Measurements from ENCODE around the gene OR6K3.

The OR6K3 gene, protein sequence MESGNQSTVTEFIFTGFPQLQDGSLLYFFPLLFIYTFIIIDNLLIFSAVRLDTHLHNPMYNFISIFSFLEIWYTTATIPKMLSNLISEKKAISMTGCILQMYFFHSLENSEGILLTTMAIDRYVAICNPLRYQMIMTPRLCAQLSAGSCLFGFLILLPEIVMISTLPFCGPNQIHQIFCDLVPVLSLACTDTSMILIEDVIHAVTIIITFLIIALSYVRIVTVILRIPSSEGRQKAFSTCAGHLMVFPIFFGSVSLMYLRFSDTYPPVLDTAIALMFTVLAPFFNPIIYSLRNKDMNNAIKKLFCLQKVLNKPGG

DNA sequence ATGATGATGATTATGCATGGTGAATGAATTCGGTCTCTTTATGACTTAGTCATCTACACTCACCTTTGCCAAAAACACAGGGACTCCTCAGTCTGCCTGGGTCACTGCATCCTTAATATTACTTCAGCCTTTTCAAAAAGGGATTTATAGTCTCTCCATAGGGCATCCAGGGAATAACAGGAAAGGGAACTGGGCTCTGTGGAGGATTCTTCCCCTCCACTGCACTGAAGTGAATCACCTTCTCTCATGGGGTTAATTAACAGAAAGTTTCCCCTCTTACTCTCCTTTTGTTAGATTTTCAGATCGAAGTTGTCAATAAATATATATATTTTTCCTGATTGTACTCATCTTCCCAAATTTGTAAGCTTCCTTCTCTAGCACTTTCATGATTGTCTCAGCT is at the start of gene OR6K3:
Gene OR6K3 (minus strand): TSS at position 101 of the 400 bp plus-strand sequence. CDS start 2,605 bp downstream, outside the sequence.
- no peak within 1 kb of the TSS for H3K4me3 ChIP-seq (ENCODE audit: low read length)
- TF ChIP-seq, protein P1, sequence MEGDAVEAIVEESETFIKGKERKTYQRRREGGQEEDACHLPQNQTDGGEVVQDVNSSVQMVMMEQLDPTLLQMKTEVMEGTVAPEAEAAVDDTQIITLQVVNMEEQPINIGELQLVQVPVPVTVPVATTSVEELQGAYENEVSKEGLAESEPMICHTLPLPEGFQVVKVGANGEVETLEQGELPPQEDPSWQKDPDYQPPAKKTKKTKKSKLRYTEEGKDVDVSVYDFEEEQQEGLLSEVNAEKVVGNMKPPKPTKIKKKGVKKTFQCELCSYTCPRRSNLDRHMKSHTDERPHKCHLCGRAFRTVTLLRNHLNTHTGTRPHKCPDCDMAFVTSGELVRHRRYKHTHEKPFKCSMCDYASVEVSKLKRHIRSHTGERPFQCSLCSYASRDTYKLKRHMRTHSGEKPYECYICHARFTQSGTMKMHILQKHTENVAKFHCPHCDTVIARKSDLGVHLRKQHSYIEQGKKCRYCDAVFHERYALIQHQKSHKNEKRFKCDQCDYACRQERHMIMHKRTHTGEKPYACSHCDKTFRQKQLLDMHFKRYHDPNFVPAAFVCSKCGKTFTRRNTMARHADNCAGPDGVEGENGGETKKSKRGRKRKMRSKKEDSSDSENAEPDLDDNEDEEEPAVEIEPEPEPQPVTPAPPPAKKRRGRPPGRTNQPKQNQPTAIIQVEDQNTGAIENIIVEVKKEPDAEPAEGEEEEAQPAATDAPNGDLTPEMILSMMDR (IDR thresholded peaks at IDR 0.05; ENCODE audit: insufficient read depth, low read depth, low read length, missing control alignments) = no peak
- no peak for DNase-seq (ENCODE audit: low read depth)

DNA sequence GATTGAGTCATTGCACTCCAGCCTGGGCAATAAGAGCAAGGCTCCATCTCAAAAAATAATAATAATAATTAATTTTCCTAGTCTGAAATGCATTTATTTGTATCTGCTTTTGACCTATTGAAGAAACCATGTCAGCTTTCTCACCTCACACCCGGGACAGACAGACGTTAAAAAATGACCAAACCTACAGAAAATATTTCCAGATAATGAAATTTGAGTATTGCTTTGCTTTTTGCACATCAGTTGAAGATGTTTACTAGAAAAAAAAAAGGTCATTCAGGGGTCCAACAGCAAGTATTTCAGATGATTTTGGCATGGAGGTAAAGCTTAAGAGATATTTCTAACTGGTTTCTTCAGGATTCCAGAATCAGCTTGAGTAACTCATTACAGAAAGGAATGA is 33.9 kb upstream of the OR6K3 start, which contains the start of gene OR6K6:
Gene OR6K6 (plus strand): TSS at position 301 of the 400 bp plus-strand sequence. CDS start 168 bp downstream, outside the sequence.
- no peak for DNase-seq (ENCODE audit: low read depth)
- TF ChIP-seq, protein P1 (IDR thresholded peaks at IDR 0.05; ENCODE audit: insufficient read depth, low read depth, low read length, missing control alignments) = no peak
- H3K4me3 ChIP-seq (ENCODE audit: low read length) = no peak within 1 kb of the TSS

DNA sequence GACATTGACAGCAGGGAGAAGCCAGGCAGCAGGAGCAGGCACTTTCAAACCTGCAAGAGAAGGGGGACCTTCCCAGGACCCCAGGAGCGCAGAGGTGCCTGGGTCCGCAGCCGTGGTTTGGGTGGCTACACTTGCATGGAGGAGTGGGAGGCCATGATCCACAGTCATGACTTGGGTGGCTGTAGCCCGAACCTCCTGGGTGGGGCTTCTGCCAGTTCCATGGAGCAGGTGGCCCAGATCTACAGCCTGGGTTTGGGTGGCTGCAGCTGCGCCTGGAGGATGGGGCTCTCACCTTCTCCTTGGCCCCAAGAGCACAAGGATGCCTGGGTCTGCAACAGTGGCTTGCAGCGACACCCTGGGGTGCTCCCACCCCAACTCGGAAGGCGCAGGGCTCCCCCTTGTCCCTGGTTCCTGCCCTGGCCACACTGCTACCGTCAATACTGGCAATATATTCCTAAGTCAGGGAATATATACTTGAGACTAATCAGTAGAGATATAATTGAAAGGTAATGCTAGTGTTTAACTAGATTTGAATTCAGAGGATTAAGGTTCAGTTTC is 31.7 kb upstream of the OR6K3 start:
- no peak for DNase-seq (ENCODE audit: low read depth)
- TF ChIP-seq, protein P1 (IDR thresholded peaks at IDR 0.05; ENCODE audit: insufficient read depth, low read depth, low read length, missing control alignments) = no peak
- H3K4me3 ChIP-seq (ENCODE audit: low read length) = no peak overlapping the region

DNA sequence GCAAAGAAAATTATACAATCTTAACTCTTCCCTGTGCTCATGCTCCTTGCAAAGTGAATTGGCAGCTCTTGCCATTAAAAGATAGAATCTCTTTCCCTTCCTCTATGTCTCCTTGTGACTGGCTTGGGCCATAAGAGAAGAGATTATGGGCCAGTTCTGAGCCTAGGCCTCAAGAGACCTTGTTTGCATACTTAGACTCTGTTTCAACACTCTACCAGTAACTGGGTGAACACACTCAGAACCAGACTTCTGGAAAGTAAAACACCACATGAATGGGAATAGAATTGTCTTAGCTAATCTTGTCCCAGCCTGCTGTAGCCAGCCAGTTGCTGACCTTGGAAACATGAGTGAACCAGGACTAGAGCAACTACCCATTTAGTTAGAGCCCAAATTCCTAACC is 15.3 kb upstream of the OR6K3 start:
- TF ChIP-seq, protein P1 (IDR thresholded peaks at IDR 0.05; ENCODE audit: insufficient read depth, low read depth, low read length, missing control alignments) = no peak
- no peak overlapping the region for H3K4me3 ChIP-seq (ENCODE audit: low read length)
- no peak for DNase-seq (ENCODE audit: low read depth)

DNA sequence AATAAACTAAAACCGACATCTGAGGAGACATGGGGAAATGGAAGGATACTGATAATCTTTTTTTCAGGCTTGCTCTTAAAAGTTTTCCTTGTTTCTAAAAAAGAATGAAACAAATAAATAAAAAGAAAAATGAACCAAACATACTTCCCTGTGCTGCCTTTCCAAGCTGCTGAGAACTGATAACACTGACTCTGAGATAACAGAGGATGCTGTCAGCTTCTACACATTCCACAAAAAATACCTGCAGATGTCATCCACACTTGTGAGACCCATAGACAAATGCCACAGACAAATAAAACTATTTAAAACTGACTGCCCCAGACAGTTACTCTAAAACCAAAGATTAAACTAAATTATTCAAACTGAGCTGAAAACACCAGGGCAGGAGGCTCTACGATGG is 12.0 kb upstream of the OR6K3 start:
- TF ChIP-seq, protein P1 (IDR thresholded peaks at IDR 0.05; ENCODE audit: insufficient read depth, low read depth, low read length, missing control alignments) = no peak
- no peak for DNase-seq (ENCODE audit: low read depth)
- H3K4me3 ChIP-seq (ENCODE audit: low read length) = no peak overlapping the region

DNA sequence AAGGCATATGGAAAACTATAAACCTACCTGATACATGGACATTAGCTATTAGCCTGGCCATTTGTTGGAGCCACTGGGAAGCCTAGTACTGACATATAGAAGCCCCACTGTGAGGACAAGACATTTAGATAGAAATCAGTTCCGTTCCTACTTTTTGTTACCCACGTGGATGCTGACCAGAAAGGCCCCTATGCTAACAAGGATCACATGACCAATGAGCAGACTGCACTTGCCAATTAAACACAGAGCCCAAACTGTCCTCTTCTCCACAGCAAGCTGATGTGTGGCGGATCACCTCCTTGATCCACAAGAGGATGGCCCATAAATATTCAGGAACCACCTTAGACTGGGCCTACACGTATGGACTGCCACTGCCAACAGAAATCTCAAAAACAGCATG is 11.2 kb upstream of the OR6K3 start:
- DNase-seq (ENCODE audit: low read depth) = no peak
- TF ChIP-seq, protein P1 (IDR thresholded peaks at IDR 0.05; ENCODE audit: insufficient read depth, low read depth, low read length, missing control alignments) = no peak
- no peak overlapping the region for H3K4me3 ChIP-seq (ENCODE audit: low read length)
